NAMALWA (cell line): ENCODE results near the gene TOMM40.
A peak's percentile ranks its signal among the peaks of the same experiment; 100 is the strongest.
"Not testable (repeated sequence)": the region's sequence is repeated elsewhere in the genome, so short reads cannot be mapped to it uniquely, and the experiment has no call there.

Experiments
- DNase-seq: peaks from one replicate; pipeline ENCODE4 v3.0.0-alpha.2; 2015; ENCODE audit warnings: low spot score

The TOMM40 gene

DNA sequence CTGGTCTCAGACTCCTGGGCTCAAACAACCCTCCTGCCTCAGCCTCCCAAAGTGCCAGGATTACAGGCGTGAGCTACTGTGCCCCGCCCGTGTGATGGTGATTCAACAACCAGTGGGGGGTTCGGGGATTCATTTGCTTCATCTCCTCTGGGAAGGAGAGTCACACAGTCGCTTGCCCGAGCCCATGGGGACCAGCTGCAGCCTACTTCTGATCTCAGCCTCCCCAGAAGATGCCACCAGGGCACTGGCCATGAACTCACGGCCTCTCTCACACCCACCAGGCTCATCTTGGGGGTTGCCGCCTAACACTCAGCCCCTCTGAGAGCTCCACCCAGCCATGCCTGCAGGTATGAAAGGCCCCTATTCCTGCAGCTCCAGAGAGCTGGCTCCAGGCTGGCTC, 6.8 kb downstream of the TOMM40 start:
- DNase-seq = no peak

DNA sequence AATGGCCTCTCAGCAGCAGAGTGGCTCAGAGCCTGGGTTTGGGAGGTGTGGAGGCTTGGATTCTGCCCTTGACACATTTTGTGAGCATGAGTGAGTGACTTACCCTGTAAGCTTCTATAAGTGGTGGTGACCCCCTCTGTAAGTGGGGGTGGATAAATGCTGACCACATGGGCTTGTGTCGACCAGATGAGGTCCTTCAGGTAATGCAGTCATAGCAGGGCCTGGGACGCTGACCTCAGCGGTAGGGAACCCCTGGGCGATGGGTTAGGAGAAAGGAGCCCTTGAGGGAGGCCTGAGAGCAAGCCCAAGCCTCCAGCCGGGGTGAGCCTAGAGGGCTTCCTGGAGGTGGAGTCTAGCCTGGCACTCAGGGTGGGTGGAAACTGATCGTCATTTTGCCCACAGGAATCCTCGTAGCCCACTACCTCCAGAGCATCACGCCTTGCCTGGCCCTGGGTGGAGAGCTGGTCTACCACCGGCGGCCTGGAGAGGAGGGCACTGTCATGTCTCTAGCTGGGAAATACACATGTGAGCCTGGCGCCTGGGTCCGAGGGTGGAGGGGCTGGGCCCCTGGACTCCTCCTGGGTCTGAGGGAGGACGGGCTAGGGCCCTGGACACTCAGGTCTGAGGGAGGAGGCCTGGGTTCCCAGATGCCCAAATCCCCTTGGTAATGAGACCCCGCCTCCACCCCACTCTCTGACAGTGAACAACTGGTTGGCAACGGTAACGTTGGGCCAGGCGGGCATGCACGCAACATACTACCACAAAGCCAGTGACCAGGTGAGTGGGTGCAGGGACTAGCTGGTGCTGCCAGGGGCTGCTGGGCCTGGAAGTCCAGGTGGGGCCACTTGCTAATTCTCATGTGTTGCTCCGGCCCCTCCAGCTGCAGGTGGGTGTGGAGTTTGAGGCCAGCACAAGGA, 9.5 kb downstream of the TOMM40 start:
- DNase-seq = no peak

DNA sequence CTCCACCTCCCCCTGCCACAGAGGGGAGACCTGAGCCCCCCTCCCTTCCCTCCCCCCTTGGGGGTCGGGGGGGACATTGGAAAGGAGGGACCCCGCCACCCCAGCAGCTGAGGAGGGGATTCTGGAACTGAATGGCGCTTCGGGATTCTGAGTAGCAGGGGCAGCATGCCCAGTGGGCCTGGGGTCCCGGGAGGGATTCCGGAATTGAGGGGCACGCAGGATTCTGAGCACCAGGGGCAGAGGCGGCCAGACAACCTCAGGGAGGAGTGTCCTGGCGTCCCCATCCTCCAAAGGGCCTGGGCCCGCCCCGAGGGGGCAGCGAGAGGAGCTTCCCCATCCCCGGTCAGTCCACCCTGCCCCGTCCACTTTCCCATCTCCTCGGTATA, 12.2 kb downstream of the TOMM40 start:
- DNase-seq = no peak

DNA sequence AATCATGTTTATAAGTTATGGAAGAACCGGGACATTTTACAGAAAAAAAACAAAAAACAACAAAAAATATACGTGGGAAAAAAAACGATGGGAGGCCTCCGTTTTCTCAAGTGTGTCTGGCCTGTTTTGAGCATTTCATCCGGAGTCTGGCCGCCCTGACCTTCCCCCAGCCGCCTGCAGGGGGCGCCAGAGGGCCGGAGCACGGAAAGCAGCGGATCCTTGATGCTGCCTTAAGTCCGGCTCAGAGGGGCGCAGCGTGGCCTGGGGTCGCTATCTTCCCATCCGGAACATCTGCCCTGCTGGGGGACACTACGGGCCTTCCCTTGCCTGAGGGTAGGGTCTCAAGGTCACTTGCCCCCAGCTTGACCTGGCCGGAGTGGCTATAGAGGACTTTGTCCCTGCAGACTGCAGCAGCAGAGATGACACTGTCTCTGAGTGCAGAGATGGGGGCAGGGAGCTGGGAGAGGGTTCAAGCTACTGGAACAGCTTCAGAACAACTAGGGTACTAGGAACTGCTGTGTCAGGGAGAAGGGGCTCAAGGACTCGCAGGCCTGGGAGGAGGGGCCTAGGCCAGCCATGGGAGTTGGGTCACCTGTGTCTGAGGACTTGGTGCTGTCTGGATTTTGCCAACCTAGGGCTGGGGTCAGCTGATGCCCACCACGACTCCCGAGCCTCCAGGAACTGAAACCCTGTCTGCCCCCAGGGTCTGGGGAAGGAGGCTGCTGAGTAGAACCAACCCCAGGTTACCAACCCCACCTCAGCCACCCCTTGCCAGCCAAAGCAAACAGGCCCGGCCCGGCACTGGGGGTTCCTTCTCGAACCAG, 12.8 kb downstream of the TOMM40 start:
- peak; percentile 77 for DNase-seq

DNA sequence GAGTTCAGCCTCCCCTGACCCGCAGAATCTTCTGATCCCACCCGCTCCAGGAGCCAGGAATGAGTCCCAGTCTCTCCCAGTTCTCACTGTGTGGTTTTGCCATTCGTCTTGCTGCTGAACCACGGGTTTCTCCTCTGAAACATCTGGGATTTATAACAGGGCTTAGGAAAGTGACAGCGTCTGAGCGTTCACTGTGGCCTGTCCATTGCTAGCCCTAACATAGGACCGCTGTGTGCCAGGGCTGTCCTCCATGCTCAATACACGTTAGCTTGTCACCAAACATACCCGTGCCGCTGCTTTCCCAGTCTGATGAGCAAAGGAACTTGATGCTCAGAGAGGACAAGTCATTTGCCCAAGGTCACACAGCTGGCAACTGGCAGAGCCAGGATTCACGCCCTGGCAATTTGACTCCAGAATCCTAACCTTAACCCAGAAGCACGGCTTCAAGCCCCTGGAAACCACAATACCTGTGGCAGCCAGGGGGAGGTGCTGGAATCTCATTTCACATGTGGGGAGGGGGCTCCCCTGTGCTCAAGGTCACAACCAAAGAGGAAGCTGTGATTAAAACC, 13.5 kb downstream of the TOMM40 start:
- peak; percentile 43 for DNase-seq

DNA sequence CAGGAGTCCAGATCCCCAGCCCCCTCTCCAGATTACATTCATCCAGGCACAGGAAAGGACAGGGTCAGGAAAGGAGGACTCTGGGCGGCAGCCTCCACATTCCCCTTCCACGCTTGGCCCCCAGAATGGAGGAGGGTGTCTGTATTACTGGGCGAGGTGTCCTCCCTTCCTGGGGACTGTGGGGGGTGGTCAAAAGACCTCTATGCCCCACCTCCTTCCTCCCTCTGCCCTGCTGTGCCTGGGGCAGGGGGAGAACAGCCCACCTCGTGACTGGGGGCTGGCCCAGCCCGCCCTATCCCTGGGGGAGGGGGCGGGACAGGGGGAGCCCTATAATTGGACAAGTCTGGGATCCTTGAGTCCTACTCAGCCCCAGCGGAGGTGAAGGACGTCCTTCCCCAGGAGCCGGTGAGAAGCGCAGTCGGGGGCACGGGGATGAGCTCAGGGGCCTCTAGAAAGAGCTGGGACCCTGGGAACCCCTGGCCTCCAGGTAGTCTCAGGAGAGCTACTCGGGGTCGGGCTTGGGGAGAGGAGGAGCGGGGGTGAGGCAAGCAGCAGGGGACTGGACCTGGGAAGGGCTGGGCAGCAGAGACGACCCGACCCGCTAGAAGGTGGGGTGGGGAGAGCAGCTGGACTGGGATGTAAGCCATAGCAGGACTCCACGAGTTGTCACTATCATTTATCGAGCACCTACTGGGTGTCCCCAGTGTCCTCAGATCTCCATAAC, 14.5 kb downstream of the TOMM40 start, which contains the start of gene APOE:
Gene APOE, plus strand, starts transcription at position 360 of the 724 bp plus-strand sequence. CDS start 829 bp downstream, outside the sequence.
- no peak for DNase-seq

DNA sequence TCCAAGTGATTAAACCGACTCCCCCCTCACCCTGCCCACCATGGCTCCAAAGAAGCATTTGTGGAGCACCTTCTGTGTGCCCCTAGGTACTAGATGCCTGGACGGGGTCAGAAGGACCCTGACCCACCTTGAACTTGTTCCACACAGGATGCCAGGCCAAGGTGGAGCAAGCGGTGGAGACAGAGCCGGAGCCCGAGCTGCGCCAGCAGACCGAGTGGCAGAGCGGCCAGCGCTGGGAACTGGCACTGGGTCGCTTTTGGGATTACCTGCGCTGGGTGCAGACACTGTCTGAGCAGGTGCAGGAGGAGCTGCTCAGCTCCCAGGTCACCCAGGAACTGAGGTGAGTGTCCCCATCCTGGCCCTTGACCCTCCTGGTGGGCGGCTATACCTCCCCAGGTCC, 16.6 kb downstream of the TOMM40 start:
- no peak for DNase-seq

DNA sequence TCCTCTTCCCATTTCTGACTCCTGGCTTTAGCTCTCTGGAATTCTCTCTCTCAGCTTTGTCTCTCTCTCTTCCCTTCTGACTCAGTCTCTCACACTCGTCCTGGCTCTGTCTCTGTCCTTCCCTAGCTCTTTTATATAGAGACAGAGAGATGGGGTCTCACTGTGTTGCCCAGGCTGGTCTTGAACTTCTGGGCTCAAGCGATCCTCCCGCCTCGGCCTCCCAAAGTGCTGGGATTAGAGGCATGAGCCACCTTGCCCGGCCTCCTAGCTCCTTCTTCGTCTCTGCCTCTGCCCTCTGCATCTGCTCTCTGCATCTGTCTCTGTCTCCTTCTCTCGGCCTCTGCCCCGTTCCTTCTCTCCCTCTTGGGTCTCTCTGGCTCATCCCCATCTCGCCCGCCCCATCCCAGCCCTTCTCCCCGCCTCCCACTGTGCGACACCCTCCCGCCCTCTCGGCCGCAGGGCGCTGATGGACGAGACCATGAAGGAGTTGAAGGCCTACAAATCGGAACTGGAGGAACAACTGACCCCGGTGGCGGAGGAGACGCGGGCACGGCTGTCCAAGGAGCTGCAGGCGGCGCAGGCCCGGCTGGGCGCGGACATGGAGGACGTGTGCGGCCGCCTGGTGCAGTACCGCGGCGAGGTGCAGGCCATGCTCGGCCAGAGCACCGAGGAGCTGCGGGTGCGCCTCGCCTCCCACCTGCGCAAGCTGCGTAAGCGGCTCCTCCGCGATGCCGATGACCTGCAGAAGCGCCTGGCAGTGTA, 17.2 kb downstream of the TOMM40 start:
- DNase-seq = no peak

DNA sequence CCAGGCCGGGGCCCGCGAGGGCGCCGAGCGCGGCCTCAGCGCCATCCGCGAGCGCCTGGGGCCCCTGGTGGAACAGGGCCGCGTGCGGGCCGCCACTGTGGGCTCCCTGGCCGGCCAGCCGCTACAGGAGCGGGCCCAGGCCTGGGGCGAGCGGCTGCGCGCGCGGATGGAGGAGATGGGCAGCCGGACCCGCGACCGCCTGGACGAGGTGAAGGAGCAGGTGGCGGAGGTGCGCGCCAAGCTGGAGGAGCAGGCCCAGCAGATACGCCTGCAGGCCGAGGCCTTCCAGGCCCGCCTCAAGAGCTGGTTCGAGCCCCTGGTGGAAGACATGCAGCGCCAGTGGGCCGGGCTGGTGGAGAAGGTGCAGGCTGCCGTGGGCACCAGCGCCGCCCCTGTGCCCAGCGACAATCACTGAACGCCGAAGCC, 17.8 kb downstream of the TOMM40 start:
- DNase-seq = no peak

DNA sequence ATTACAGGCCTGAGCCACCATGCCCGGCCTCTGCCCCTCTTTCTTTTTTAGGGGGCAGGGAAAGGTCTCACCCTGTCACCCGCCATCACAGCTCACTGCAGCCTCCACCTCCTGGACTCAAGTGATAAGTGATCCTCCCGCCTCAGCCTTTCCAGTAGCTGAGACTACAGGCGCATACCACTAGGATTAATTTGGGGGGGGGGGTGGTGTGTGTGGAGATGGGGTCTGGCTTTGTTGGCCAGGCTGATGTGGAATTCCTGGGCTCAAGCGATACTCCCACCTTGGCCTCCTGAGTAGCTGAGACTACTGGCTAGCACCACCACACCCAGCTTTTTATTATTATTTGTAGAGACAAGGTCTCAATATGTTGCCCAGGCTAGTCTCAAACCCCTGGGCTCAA, 18.7 kb downstream of the TOMM40 start:
- no peak for DNase-seq

DNA sequence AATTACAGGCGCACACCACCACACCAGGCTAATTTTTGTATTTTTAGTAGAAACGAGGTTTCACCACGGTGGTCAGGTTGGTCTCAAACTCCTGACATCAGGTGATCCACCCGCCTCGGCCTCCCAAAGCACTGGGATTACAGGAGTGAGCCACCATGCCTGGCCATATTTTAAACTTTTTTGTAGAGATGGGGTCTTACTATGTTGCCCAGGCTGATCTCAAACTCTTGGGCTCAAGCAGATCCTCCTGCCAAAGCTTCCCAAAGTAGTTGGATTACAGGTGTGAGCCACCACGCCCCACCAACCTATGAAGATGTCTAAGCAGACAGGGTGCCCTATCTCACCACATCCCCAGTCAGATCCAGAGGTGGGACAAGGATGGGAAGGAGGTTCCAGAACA, 20.8 kb downstream of the TOMM40 start:
- not testable (repeated sequence) for DNase-seq

DNA sequence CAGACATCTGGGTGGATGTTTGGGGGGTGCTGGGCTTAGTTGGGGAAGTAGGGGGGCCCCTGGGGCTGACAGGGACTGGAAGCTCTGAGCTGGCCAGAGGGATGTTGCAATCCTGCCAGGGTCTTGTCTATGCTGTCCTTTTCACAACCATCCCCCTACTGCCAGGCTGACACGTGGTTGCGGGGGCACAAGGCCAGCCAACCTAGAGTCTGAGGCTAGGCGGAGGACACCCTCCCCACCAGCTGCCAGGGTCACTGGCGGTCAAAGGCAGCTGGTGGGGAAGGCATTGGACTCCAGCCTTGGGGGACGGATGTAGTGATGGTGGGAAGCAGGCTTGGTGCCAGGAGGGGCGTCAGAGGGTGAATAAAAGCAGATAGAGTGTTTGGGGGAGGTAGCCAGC, 21.8 kb downstream of the TOMM40 start:
- no peak for DNase-seq

DNA sequence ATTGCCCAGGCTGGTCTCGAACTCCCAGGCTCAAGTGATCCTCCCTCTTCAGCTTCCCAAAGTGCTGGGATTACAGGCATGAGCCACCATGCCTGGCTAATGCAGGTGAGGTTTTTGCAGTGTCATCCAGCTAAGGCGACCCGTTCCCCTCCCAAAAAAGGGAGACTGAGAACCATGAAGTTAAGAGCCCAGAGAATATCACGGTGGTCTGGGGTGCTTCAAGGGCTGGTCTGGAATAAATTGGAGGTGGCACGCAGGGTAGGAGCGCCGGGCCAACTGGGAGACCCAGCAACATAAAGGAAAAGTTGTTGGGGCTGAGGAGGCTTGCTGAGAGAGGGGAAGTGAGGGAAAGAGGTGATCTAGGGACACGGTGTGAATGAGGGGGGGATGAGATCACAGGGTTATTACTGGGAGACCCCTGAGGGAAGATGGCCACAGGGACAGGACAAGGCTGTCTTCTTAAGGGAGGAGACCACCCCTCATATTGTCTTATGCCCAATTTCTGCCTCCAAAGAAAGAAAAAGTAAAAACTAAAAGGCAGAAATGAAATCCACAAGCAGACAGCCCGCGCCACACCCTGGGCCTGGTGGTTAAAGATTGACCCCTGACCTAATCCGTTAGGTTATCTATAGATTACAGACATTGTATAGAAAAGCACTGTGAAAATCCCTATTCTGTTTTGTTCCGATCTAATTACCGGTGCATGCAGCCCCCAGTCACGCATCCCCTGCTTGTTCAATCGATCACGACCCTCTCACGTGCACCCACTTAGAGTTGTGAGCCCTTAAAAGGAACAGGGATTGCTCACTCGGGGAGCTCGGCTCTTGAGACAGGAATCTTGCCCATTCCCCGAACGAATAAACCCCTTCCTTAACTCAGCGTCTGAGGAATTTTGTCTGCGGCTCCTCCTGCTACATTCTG, 22.7 kb downstream of the TOMM40 start:
- DNase-seq = not testable (repeated sequence)

DNA sequence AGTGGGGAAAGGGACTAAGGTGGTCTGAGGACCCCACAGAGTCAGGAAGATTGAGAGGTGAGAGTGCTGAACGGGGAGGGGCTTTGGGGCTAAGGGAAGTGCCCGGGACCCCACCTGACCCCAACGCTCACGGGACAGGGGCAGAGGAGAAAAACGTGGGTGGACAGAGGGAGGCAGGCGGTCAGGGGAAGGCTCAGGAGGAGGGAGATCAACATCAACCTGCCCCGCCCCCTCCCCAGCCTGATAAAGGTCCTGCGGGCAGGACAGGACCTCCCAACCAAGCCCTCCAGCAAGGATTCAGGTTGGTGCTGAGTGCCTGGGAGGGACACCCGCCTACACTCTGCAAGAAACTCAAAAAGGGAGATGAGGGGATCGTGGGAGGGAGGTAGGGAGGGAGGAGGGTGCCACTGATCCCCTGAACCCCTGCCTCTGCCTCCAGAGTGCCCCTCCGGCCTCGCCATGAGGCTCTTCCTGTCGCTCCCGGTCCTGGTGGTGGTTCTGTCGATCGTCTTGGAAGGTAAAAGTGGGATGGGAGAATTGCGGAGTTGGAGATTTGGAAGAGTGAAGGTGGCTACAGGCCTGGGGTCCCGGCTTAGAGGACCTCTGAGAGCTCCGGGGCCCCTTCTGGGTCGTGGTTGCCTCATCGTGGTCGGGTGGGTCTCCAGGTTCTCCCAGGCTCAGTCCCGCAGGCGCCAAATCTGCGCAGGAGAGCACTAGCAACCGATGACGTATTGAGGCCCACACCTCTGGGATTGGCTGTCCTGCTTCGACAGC, 23.6 kb downstream of the TOMM40 start, which contains the start of gene APOC1:
Gene APOC1, plus strand, starts transcription at position 176 of the 774 bp plus-strand sequence. Its CDS starts 284 bp downstream, at position 460.
- DNase-seq = peak; percentile 92

DNA sequence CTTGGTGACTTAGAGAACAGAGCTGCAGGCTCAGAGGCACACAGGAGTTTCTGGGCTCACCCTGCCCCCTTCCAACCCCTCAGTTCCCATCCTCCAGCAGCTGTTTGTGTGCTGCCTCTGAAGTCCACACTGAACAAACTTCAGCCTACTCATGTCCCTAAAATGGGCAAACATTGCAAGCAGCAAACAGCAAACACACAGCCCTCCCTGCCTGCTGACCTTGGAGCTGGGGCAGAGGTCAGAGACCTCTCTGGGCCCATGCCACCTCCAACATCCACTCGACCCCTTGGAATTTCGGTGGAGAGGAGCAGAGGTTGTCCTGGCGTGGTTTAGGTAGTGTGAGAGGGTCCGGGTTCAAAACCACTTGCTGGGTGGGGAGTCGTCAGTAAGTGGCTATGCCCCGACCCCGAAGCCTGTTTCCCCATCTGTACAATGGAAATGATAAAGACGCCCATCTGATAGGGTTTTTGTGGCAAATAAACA, 33.2 kb downstream of the TOMM40 start:
- DNase-seq = no peak

DNA sequence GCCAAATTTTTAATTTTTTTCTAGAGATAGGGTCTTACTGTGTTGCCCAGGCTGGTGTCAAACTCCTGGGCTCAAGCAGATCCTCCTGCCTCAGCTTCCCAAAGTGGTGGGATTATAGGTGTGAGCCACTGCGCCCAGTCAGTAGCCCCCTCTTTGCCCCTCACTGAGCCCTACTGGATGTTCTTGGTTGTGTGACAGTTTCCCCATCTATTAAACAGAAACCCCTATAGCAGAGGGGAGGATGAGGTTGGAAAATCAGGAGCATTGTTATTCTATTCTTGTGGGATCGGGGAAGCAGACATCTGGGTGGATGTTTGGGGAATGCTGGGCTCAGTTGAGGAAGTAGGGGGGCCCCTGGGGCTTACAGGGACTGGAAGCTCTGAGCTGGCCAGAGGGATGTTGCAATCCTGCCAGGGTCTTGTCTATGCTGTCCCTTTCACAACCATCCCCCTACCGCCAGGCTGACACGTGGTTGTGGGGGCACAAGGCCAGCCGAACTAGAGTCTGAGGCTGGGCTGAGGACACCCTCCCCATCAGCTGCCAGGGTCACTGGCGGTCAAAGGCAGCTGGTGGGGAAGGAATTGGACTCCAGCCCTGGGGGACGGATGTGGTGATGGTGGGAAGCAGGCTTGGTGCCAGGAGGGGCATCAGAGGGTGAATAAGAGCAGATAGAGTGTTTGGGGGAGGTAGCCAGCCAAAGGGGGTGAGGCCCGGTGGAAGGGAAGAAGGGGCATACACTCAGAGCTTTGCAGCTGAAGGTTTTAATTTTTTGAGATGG, 34.2 kb downstream of the TOMM40 start:
- DNase-seq = no peak

DNA sequence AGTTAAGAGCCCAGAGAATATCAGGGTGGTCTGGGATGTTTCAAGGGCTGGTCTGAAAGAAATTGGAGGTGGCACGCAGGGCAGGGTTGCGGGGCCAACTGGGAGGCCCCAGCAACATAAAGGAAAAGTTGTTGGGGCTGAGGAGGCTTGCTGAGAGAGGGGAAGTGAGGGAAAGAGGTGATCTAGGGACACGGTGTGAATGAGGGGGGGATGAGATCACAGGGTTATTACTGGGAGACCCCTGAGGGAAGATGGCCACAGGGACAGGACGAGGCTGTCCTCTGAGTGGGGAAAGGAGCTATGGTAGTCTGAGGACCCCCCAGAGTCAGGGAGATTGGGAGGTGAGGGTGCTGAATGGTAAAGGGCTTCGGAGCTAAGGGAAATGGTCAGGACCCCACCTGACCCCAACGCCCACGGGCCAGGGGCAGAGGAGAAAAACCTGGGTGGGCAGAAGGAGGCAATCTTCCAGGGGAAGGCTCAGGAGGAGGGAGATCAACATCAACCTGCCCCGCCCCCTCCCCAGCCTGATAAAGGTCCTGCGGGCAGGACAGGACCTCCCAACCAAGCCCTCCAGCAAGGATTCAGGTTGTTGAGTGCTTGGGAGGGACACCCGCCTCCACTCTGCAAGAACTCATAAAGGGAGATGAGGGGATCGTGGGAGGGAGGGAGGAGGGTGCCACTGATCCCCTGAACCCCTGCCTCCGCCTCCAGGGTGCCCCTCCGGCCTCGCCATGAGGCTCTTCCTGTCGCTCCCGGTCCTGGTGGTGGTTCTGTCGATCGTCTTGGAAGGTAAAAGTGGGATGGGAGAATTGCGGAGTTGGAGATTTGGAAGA, 35.4 kb downstream of the TOMM40 start:
- not testable (repeated sequence) for DNase-seq
